ENCODE data around the gene UNC5B. TPM values are rescaled to one million over a fixed set of nuclear protein-coding genes. Genes with fewer than 3 reads are reported as not detected.
"Not testable (repeated sequence)": the region's sequence is repeated elsewhere in the genome, so short reads cannot be mapped to it uniquely, and the experiment has no call there.

The UNC5B gene
- polyA plus RNA-seq, 4 donors = 45.3 to 120 (median 62.3) TPM

GRCh38 chr10:71207578-71207977, 4.8 kb upstream of the UNC5B start:
- DNase-seq (ENCODE audit: low read depth in 4 of 4, low spot score in 2 of 4) = no peak

- DNase-seq (ENCODE audit: low read depth in 4 of 4, low spot score in 2 of 4) = no peak
These were observed 3.0 kb upstream of the UNC5B start for GRCh38 chr10:71209352-71209715.

- DNase-seq (ENCODE audit: low read depth in 4 of 4, low spot score in 2 of 4) = no peak
These were observed 2.4 kb upstream of the UNC5B start for GRCh38 chr10:71209731-71210541.

- no peak for DNase-seq (ENCODE audit: low read depth in 4 of 4, low spot score in 2 of 4)
These were observed 1.9 kb upstream of the UNC5B start for GRCh38 chr10:71210542-71210871.

GRCh38 chr10:71211053-71211452, 1.3 kb upstream of the UNC5B start:
- no peak for DNase-seq (ENCODE audit: low read depth in 4 of 4, low spot score in 2 of 4)

- DNase-seq (ENCODE audit: low read depth in 4 of 4, low spot score in 2 of 4) = no peak
These were observed 524 bp upstream of the UNC5B start for GRCh38 chr10:71211775-71212317.

- no peak for DNase-seq (ENCODE audit: low read depth in 4 of 4, low spot score in 2 of 4)
These were observed 804 bp downstream of the UNC5B start for GRCh38 chr10:71213127-71213621.

- DNase-seq (ENCODE audit: low read depth in 4 of 4, low spot score in 2 of 4) = no peak
These were observed 1.5 kb downstream of the UNC5B start for GRCh38 chr10:71213761-71214440.

GRCh38 chr10:71214641-71215559, 2.5 kb downstream of the UNC5B start:
- DNase-seq (ENCODE audit: low read depth in 4 of 4, low spot score in 2 of 4) = no peak

- DNase-seq (ENCODE audit: low read depth in 4 of 4, low spot score in 2 of 4) = no peak
These were observed 4.0 kb downstream of the UNC5B start for GRCh38 chr10:71216363-71216695.

- no peak for DNase-seq (ENCODE audit: low read depth in 4 of 4, low spot score in 2 of 4)
These were observed 4.4 kb downstream of the UNC5B start for GRCh38 chr10:71216751-71217265.

GRCh38 chr10:71217266-71218045, 5.1 kb downstream of the UNC5B start:
- DNase-seq (ENCODE audit: low read depth in 4 of 4, low spot score in 2 of 4) = no peak

GRCh38 chr10:71218046-71218650, 5.8 kb downstream of the UNC5B start:
- DNase-seq (ENCODE audit: low read depth in 4 of 4, low spot score in 2 of 4) = no peak

GRCh38 chr10:71218651-71219050, 6.3 kb downstream of the UNC5B start:
- no peak for DNase-seq (ENCODE audit: low read depth in 4 of 4, low spot score in 2 of 4)

GRCh38 chr10:71219236-71219917, 7.0 kb downstream of the UNC5B start:
- DNase-seq (ENCODE audit: low read depth in 4 of 4, low spot score in 2 of 4) = not testable (repeated sequence)

GRCh38 chr10:71219918-71220688, 7.7 kb downstream of the UNC5B start:
- DNase-seq (ENCODE audit: low read depth in 4 of 4, low spot score in 2 of 4) = no peak

- no peak for DNase-seq (ENCODE audit: low read depth in 4 of 4, low spot score in 2 of 4)
These were observed 8.5 kb downstream of the UNC5B start for GRCh38 chr10:71220689-71221540.
